Keratinocyte (primary cell): ENCODE measurements around the gene GLT8D2. TPM values are rescaled to one million over a fixed set of nuclear protein-coding genes. Genes with fewer than 3 reads are reported as not detected.

Source experiments
- DNase-seq: peaks from one replicate; pipeline ENCODE4 v3.0.0-alpha.2; 2011; ENCODE audit warnings: low read depth, missing footprints, low spot score
- FAIRE-seq: peaks from 2 replicates; lab custom pipeline; 2011; peaks lifted over from hg19 to GRCh38; lab: Jason Lieb, UNC
- H2AFZ ChIP-seq: 2 replicates; pipeline ENCODE4 v1.6.0; 2012; ENCODE audit warnings: low read length, control low read depth, inconsistent platforms; ENCODE audit not compliant: control insufficient read depth
- H3K27ac ChIP-seq: 2 replicates; pipeline ENCODE4 v1.5.1; 2011; ENCODE audit warnings: low read length; ENCODE audit not compliant: control insufficient read depth, insufficient read depth
- H3K27me3 ChIP-seq: 3 replicates; pipeline ENCODE4 v1.6.0; 2011; ENCODE audit warnings: low read length; ENCODE audit not compliant: control insufficient read depth, insufficient read depth; ENCODE audit errors: extremely low read depth
- H3K36me3 ChIP-seq, 2 experiments: 2 replicates in 1 of 2; 3 replicates in 1 of 2; pipeline ENCODE4 v1.5.1; 2011; ENCODE audit warnings: low read length in 2 of 2, mild to moderate bottlenecking in 1 of 2; ENCODE audit not compliant: control insufficient read depth in 2 of 2, insufficient read depth in 2 of 2; ENCODE audit errors: extremely low read depth in 1 of 2
- H3K4me1 ChIP-seq: 3 replicates; pipeline ENCODE4 v1.5.1; 2011; ENCODE audit warnings: low read length; ENCODE audit not compliant: control insufficient read depth, insufficient read depth; ENCODE audit errors: extremely low read depth
- H3K4me2 ChIP-seq: 3 replicates; pipeline ENCODE4 v1.6.0; 2011; ENCODE audit warnings: low read depth, low read length; ENCODE audit not compliant: control insufficient read depth, insufficient read depth; ENCODE audit errors: extremely low read depth
- H3K4me3 ChIP-seq, 3 experiments: fragments of 200-600 bp in 1 of 3; sonication (generic) in 1 of 3; 2 replicates in 2 of 3; 3 replicates in 1 of 3; pipeline ENCODE4 v1.5.1; 2011 to 2016; ENCODE audit warnings: low read length in 3 of 3, mild to moderate bottlenecking in 3 of 3, control low read depth in 2 of 3, inconsistent platforms in 1 of 3, low read depth in 1 of 3, mixed read lengths in 1 of 3, mixed run types in 1 of 3, moderate library complexity in 1 of 3; ENCODE audit not compliant: control insufficient read depth in 2 of 3, insufficient read depth in 2 of 3; ENCODE audit errors: extremely low read depth in 1 of 3
- H3K79me2 ChIP-seq: 2 replicates; pipeline ENCODE4 v1.6.0; 2012; ENCODE audit warnings: low read length; ENCODE audit not compliant: control insufficient read depth, insufficient read depth
- H3K9ac ChIP-seq: 3 replicates; pipeline ENCODE4 v1.6.0; 2011; ENCODE audit warnings: low read length; ENCODE audit not compliant: control insufficient read depth, insufficient read depth; ENCODE audit errors: extremely low read depth
- H3K9me1 ChIP-seq: 3 replicates; pipeline ENCODE4 v1.6.0; 2011; ENCODE audit warnings: low read length; ENCODE audit not compliant: control insufficient read depth, insufficient read depth; ENCODE audit errors: extremely low read depth
- H3K9me3 ChIP-seq: 2 replicates; pipeline ENCODE4 v1.5.1; 2012; ENCODE audit warnings: low read depth, low read length; ENCODE audit not compliant: control insufficient read depth
- H4K20me1 ChIP-seq: 3 replicates; pipeline ENCODE4 v1.6.0; 2011; ENCODE audit warnings: low read length; ENCODE audit not compliant: control insufficient read depth, insufficient read depth; ENCODE audit errors: extremely low read depth
- EZH2 ChIP-seq: IDR thresholded peaks from one replicate; pipeline ENCODE4 v1.6.1; 2012; ENCODE audit warnings: inconsistent platforms, mild to moderate bottlenecking, low read length, moderate library complexity
- dilution Hi-C: fragments of 300-500 bp; cut with MboI; formaldehyde crosslinking; loops from one replicate; pipeline ENCODE4 v1.7.0; 2020; ENCODE audit warnings: low sequenced_read_pairs; ENCODE audit not compliant: extremely low pct_ligation_motif_present
- polyA plus RNA-seq, 5 experiments: library from polyadenylated mRNA; depleted of rRNA in 3 of 5; stranded (reverse) in 3 of 5; stranded (forward) in 1 of 5; unstranded in 1 of 5; fragments of >200 nt; gene quantifications; 1 replicate in 1 of 5; 2 replicates in 3 of 5; 3 replicates in 1 of 5; pipeline versions ENCODE4 v1.2.1 to v1.2.3, GENCODE V29; 2011 to 2012; ENCODE audit warnings: missing spikeins in 2 of 5, low read depth in 1 of 5, low replicate concordance in 1 of 5
- TF ChIP-seq, protein P1 (sequence below), 3 experiments: IDR thresholded peaks in 1 of 3; conservative IDR thresholded peaks in 1 of 3; optimal IDR thresholded peaks in 1 of 3; 2 replicates in 2 of 3; 3 replicates in 1 of 3; pipeline versions ENCODE3 to v1.5.1; 2011; ENCODE audit warnings: low read length in 3 of 3, mild to moderate bottlenecking in 3 of 3, moderate library complexity in 2 of 3, control low read depth in 1 of 3, inconsistent platforms in 1 of 3; ENCODE audit not compliant: insufficient read depth in 2 of 3; ENCODE audit errors: extremely low read depth in 1 of 3

Gene GLT8D2
- polyA plus RNA-seq, 1 donor (not counting 4 experiments of a cell fraction or from before 2014, with no cell fraction given) = 1.4 TPM

DNA sequence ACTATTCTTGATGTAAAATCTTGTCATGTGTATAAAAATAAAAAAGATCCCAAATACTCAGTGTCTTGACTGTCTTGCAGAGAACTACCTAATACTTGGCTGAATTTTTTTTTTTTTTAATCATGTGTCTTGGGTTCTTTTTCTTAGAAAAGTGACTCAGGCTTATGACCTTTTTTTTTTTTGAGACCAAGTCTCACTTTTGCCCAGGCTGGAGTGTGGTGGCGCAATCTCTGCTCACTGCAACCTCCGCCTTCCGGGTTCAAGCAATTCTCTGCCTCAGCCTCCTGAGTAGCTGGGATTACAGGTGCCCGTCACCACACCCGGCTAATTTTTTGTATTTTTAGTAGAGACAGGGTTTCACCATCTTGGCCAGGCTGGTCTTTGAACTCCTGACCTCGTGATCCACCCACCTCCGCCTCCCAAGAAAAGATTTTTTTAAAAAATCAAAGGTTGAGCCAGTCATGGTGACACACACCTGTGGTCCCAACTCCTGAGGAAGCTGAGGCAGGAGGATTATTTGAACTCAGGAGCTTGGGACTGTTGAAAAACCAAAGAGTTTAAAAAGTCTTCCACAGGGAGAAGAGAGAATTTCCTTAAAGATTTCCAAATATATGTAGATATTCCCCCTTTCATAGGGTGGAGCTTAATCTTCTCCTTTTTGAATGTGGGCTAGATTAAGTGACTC lies 102.0 kb downstream of the GLT8D2 start:
- no peak overlapping the region for H3K27ac ChIP-seq

DNA sequence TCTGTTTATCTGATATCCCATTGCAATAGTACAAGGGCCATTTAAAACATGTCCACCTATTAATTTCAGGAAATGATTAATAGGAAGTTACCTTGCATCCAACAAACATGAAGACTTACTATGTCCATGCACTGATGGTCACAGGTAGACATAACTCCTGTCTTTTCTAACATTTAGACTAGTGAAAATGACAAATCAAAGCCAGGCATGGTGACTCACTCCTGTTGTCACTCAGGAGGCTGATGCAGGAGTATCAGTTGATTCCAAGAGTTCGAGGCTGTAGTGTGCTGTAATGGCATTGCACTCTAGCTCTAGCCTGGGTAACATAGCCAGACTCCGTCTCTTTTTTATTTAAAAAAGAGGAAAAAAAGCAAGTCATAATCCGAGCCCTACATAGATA lies 105.0 kb downstream of the GLT8D2 start:
- dilution Hi-C loops = no loop called here
- no peaks in the 10 kb centered on the region for H3K9me1 ChIP-seq
- DNase-seq (no peak), FAIRE-seq (no peak)
- peaks cover 8% of the 10 kb centered on the region for H3K79me2 ChIP-seq
- peaks cover 31 to 58% of the 10 kb centered on the region in 2 experiments for H3K36me3 ChIP-seq
- H3K27ac ChIP-seq = no peak overlapping the region
- H3K4me2 ChIP-seq = no peak overlapping the region
- no peaks in the 10 kb centered on the region for H3K27me3 ChIP-seq
- H3K9me3 ChIP-seq = no peaks in the 10 kb centered on the region
- H3K4me3 ChIP-seq = no peak overlapping the region
- no peak overlapping the region for H3K9ac ChIP-seq
- no peaks in the 10 kb centered on the region for H3K4me1 ChIP-seq
- H2AFZ ChIP-seq = no peak overlapping the region
- peaks cover 6% of the 10 kb centered on the region for H4K20me1 ChIP-seq
- TF ChIP-seq, protein P1, sequence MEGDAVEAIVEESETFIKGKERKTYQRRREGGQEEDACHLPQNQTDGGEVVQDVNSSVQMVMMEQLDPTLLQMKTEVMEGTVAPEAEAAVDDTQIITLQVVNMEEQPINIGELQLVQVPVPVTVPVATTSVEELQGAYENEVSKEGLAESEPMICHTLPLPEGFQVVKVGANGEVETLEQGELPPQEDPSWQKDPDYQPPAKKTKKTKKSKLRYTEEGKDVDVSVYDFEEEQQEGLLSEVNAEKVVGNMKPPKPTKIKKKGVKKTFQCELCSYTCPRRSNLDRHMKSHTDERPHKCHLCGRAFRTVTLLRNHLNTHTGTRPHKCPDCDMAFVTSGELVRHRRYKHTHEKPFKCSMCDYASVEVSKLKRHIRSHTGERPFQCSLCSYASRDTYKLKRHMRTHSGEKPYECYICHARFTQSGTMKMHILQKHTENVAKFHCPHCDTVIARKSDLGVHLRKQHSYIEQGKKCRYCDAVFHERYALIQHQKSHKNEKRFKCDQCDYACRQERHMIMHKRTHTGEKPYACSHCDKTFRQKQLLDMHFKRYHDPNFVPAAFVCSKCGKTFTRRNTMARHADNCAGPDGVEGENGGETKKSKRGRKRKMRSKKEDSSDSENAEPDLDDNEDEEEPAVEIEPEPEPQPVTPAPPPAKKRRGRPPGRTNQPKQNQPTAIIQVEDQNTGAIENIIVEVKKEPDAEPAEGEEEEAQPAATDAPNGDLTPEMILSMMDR (optimal IDR thresholded peaks at IDR 0.05 in 1 of 3, IDR thresholded peaks at IDR 0.05 in 1 of 3, conservative IDR thresholded peaks at IDR 0.05 in 1 of 3; ENCODE audit: extremely low read depth in 1 of 3, insufficient read depth in 2 of 3, low read length in 3 of 3) = no peak
- TF ChIP-seq EZH2 = no peak

More for the DNA sequence above, 102.0 kb downstream of the GLT8D2 start:
- dilution Hi-C loops = no loop called here
- Histone ChIP-seq H3K27me3 (no peaks in the 10 kb centered on the region), H3K4me1 (no peaks in the 10 kb centered on the region), H3K9me3 (no peaks in the 10 kb centered on the region), H2AFZ (no peak overlapping the region), H3K79me2 (peaks cover 4% of the 10 kb centered on the region), H3K4me3 (no peak overlapping the region), H3K9me1 (no peaks in the 10 kb centered on the region), H3K9ac (no peak overlapping the region), H3K4me2 (no peak overlapping the region), H4K20me1 (peaks cover 6% of the 10 kb centered on the region), H3K36me3 (peaks cover 24 to 44% of the 10 kb centered on the region in 2 experiments)
- DNase-seq (no peak), FAIRE-seq (no peak)
- TF ChIP-seq, protein P1 (optimal IDR thresholded peaks at IDR 0.05 in 1 of 3, IDR thresholded peaks at IDR 0.05 in 1 of 3, conservative IDR thresholded peaks at IDR 0.05 in 1 of 3; ENCODE audit: extremely low read depth in 1 of 3, insufficient read depth in 2 of 3, low read length in 3 of 3) = no peak
- TF ChIP-seq EZH2 = no peak

Other genes starting within 250 kb of the GLT8D2 start
- 10.7 to 14.6 TPM (median 12.8 TPM) in 3 replicates for gene NT5DC3, start 209.0 kb downstream of the GLT8D2 start, polyA plus RNA-seq
- gene HSP90B1, start 119.8 kb downstream of the GLT8D2 start, polyA plus RNA-seq = 447 to 954 TPM (median 865 TPM) in 3 replicates
- 20.8 to 35.6 TPM (median 27.1 TPM) in 3 replicates for gene TDG, start 84.3 kb downstream of the GLT8D2 start, polyA plus RNA-seq
- 5.3 to 8.4 TPM (median 8.3 TPM) in 3 replicates for gene HCFC2, start 14.3 kb upstream of the GLT8D2 start, polyA plus RNA-seq
- gene NFYB, start 88.0 kb upstream of the GLT8D2 start, polyA plus RNA-seq = 9.4 to 22.8 TPM (median 11.0 TPM) in 3 replicates
- gene TXNRD1, start 165.6 kb upstream of the GLT8D2 start, polyA plus RNA-seq = 41.5 to 88.9 TPM (median 65.6 TPM) in 3 replicates